ENCODE measurements around the gene EVL.

EVL gene

DNA sequence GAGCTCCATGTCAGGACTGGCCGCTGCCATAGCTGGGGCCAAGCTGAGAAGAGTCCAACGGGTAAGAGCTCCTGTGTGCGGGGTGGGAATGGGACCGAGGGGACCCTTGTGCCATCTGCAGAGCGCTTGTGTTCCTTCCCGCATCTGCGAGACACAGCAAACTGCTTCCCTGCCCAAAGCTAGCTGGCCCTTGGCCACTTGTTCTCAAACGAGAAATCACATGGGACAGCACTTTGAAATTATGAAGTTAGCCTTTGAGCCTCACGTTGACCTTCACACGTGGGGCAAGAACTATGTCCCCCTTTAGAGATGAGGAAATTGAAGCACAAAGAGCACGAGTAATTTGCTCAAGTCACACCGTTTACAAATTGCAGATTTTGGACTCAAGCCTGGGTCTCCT, 63.5 kb downstream of the EVL start:
- ATAC-seq = no peak
- TF ChIP-seq CSDC2 (CRISPR knock-in tag; IDR thresholded peaks at IDR 0.05) (no peak), ISL1 (CRISPR knock-in tag; IDR thresholded peaks at IDR 0.05) (no peak)
- TF ChIP-seq, protein P1, sequence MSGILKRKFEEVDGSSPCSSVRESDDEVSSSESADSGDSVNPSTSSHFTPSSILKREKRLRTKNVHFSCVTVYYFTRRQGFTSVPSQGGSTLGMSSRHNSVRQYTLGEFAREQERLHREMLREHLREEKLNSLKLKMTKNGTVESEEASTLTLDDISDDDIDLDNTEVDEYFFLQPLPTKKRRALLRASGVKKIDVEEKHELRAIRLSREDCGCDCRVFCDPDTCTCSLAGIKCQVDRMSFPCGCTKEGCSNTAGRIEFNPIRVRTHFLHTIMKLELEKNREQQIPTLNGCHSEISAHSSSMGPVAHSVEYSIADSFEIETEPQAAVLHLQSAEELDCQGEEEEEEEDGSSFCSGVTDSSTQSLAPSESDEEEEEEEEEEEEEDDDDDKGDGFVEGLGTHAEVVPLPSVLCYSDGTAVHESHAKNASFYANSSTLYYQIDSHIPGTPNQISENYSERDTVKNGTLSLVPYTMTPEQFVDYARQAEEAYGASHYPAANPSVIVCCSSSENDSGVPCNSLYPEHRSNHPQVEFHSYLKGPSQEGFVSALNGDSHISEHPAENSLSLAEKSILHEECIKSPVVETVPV (CRISPR knock-in tag; IDR thresholded peaks at IDR 0.05) = no peak

DNA sequence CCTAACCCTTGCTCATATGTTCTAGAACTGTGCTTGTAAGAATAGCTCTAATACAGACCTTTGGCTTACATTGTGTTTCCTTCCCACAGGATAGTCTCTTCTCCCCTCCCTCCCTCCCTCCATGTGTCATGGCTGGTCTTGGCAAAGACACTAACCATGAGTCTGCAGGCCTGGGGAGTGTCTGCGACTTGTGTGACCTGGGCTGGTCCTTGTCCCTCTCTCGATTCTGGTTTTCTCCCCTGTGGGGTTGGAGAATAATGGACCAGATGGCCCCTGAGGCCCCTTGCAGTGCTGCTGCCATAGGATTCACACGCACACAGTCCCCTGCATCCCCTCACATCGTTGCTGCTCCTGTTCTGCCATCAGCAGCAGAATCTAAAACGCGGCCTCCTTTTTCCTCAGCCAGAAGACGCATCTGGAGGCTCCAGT, 64.0 kb downstream of the EVL start:
- TF ChIP-seq ARNTL (CRISPR knock-in tag; IDR thresholded peaks at IDR 0.05; ENCODE audit: borderline replicate concordance, low read depth) = no peak
- no peak for TF ChIP-seq TCF4 (CRISPR knock-in tag; IDR thresholded peaks at IDR 0.05; ENCODE audit: borderline replicate concordance)
- no peak for TF ChIP-seq ZNF565 (CRISPR knock-in tag; conservative IDR thresholded peaks at IDR 0.05; ENCODE audit: low read depth)
- TF ChIP-seq, protein P1 (CRISPR knock-in tag; IDR thresholded peaks at IDR 0.05) = no peak
- no peak for TF ChIP-seq PPARA (CRISPR knock-in tag; IDR thresholded peaks at IDR 0.05; ENCODE audit: borderline replicate concordance)
- TF ChIP-seq ZNF70 (CRISPR knock-in tag; IDR thresholded peaks at IDR 0.05) = no peak
- TF ChIP-seq ISL1 (CRISPR knock-in tag; IDR thresholded peaks at IDR 0.05) = no peak
- TF ChIP-seq, protein P2, sequence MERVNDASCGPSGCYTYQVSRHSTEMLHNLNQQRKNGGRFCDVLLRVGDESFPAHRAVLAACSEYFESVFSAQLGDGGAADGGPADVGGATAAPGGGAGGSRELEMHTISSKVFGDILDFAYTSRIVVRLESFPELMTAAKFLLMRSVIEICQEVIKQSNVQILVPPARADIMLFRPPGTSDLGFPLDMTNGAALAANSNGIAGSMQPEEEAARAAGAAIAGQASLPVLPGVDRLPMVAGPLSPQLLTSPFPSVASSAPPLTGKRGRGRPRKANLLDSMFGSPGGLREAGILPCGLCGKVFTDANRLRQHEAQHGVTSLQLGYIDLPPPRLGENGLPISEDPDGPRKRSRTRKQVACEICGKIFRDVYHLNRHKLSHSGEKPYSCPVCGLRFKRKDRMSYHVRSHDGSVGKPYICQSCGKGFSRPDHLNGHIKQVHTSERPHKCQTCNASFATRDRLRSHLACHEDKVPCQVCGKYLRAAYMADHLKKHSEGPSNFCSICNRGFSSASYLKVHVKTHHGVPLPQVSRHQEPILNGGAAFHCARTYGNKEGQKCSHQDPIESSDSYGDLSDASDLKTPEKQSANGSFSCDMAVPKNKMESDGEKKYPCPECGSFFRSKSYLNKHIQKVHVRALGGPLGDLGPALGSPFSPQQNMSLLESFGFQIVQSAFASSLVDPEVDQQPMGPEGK (CRISPR knock-in tag; IDR thresholded peaks at IDR 0.05; ENCODE audit: borderline replicate concordance) = no peak
- no peak for TF ChIP-seq CSDC2 (CRISPR knock-in tag; IDR thresholded peaks at IDR 0.05)
- TF ChIP-seq SNAI2 (CRISPR knock-in tag; IDR thresholded peaks at IDR 0.05) = no peak
- no peak for TF ChIP-seq GLIS3 (CRISPR knock-in tag; IDR thresholded peaks at IDR 0.05)
- no peak for TF ChIP-seq BACH2 (CRISPR knock-in tag; IDR thresholded peaks at IDR 0.05; ENCODE audit: borderline replicate concordance)
- no peak for TF ChIP-seq ZFP3 (CRISPR knock-in tag; IDR thresholded peaks at IDR 0.05)
- TF ChIP-seq OSR1 (CRISPR knock-in tag; IDR thresholded peaks at IDR 0.05) = no peak
- TF ChIP-seq, protein P3, sequence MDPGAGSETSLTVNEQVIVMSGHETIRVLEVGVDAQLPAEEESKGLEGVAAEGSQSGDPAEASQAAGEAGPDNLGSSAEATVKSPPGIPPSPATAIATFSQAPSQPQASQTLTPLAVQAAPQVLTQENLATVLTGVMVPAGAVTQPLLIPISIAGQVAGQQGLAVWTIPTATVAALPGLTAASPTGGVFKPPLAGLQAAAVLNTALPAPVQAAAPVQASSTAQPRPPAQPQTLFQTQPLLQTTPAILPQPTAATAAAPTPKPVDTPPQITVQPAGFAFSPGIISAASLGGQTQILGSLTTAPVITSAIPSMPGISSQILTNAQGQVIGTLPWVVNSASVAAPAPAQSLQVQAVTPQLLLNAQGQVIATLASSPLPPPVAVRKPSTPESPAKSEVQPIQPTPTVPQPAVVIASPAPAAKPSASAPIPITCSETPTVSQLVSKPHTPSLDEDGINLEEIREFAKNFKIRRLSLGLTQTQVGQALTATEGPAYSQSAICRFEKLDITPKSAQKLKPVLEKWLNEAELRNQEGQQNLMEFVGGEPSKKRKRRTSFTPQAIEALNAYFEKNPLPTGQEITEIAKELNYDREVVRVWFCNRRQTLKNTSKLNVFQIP (CRISPR knock-in tag; IDR thresholded peaks at IDR 0.05; ENCODE audit: borderline replicate concordance, low read depth) = no peak
- TF ChIP-seq, protein P4, sequence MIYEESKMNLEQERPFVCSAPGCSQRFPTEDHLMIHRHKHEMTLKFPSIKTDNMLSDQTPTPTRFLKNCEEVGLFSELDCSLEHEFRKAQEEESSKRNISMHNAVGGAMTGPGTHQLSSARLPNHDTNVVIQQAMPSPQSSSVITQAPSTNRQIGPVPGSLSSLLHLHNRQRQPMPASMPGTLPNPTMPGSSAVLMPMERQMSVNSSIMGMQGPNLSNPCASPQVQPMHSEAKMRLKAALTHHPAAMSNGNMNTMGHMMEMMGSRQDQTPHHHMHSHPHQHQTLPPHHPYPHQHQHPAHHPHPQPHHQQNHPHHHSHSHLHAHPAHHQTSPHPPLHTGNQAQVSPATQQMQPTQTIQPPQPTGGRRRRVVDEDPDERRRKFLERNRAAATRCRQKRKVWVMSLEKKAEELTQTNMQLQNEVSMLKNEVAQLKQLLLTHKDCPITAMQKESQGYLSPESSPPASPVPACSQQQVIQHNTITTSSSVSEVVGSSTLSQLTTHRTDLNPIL (CRISPR knock-in tag; IDR thresholded peaks at IDR 0.05; ENCODE audit: low read depth) = no peak
- no peak for TF ChIP-seq ESRRG (CRISPR knock-in tag; IDR thresholded peaks at IDR 0.05)
- no peak for TF ChIP-seq ZNF8 (CRISPR knock-in tag; IDR thresholded peaks at IDR 0.05)
- ATAC-seq = no peak

DNA sequence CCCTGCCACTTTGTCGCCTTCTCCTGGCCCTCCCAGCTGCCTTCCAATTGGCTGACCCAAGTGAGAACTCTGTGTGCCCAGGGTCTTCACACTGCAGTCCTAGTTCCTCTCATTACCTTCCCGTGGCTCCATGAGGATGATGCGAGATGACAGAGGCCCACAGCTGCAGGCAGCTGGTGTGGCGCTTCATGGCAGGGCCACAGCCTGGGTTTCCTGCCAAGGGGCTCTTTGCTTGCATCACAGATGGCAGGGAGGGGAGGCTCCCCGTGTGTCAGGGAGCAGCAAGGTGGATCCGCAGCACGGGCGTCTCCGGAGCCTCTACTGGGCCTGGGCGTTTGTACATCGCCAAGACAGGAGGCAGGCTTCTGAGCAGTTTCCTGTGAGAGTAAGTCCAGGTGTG, 65.3 kb downstream of the EVL start:
- no peak for ATAC-seq
- TF ChIP-seq ISL1 (CRISPR knock-in tag; IDR thresholded peaks at IDR 0.05) (no peak), BACH2 (CRISPR knock-in tag; IDR thresholded peaks at IDR 0.05; ENCODE audit: borderline replicate concordance) (no peak), TCF4 (CRISPR knock-in tag; IDR thresholded peaks at IDR 0.05; ENCODE audit: borderline replicate concordance) (no peak), ZNF565 (CRISPR knock-in tag; conservative IDR thresholded peaks at IDR 0.05; ENCODE audit: low read depth) (no peak), ZNF70 (CRISPR knock-in tag; IDR thresholded peaks at IDR 0.05) (no peak), PPARA (CRISPR knock-in tag; IDR thresholded peaks at IDR 0.05; ENCODE audit: borderline replicate concordance) (no peak), ZFP30 (CRISPR knock-in tag; IDR thresholded peaks at IDR 0.05) (no peak), ARNTL (CRISPR knock-in tag; IDR thresholded peaks at IDR 0.05; ENCODE audit: borderline replicate concordance, low read depth) (no peak), RARB (CRISPR knock-in tag; IDR thresholded peaks at IDR 0.05) (no peak), ESRRG (CRISPR knock-in tag; IDR thresholded peaks at IDR 0.05) (no peak), ZC3H10 (CRISPR knock-in tag; IDR thresholded peaks at IDR 0.05) (no peak), CSDC2 (CRISPR knock-in tag; IDR thresholded peaks at IDR 0.05) (no peak), GLIS3 (CRISPR knock-in tag; IDR thresholded peaks at IDR 0.05) (no peak), ZFP3 (CRISPR knock-in tag; IDR thresholded peaks at IDR 0.05) (no peak)
- TF ChIP-seq, protein P3 (CRISPR knock-in tag; IDR thresholded peaks at IDR 0.05; ENCODE audit: borderline replicate concordance, low read depth) = no peak
- TF ChIP-seq, protein P5, sequence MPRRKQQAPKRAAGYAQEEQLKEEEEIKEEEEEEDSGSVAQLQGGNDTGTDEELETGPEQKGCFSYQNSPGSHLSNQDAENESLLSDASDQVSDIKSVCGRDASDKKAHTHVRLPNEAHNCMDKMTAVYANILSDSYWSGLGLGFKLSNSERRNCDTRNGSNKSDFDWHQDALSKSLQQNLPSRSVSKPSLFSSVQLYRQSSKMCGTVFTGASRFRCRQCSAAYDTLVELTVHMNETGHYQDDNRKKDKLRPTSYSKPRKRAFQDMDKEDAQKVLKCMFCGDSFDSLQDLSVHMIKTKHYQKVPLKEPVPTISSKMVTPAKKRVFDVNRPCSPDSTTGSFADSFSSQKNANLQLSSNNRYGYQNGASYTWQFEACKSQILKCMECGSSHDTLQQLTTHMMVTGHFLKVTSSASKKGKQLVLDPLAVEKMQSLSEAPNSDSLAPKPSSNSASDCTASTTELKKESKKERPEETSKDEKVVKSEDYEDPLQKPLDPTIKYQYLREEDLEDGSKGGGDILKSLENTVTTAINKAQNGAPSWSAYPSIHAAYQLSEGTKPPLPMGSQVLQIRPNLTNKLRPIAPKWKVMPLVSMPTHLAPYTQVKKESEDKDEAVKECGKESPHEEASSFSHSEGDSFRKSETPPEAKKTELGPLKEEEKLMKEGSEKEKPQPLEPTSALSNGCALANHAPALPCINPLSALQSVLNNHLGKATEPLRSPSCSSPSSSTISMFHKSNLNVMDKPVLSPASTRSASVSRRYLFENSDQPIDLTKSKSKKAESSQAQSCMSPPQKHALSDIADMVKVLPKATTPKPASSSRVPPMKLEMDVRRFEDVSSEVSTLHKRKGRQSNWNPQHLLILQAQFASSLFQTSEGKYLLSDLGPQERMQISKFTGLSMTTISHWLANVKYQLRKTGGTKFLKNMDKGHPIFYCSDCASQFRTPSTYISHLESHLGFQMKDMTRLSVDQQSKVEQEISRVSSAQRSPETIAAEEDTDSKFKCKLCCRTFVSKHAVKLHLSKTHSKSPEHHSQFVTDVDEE (CRISPR knock-in tag; IDR thresholded peaks at IDR 0.05) = no peak
- TF ChIP-seq, protein P4 (CRISPR knock-in tag; IDR thresholded peaks at IDR 0.05; ENCODE audit: low read depth) = no peak

All from SK-N-SH treated with all-trans-retinoic acid at 6 μM for 48 hours (cell line).